Lower leg skin (tissue), 3 donors: ENCODE measurements around the gene RTCB.

ENCODE experiments used
- POLR2A ChIP-seq, 2 donors: fragments of 450-650 bp; IDR thresholded peaks; one replicate each; pipeline ENCODE4 v1.6.1; 2016 to 2017; ENCODE audit warnings: antibody characterized with exemption in 2 of 2, mild to moderate bottlenecking in 1 of 2, moderate library complexity in 1 of 2
- TF ChIP-seq, protein P1 (sequence below), 3 donors: fragments of 450-650 bp; IDR thresholded peaks; one replicate each; pipeline ENCODE4 v1.5.1; 2016; ENCODE audit warnings: antibody characterized with exemption in 3 of 3, mild to moderate bottlenecking in 3 of 3, moderate library complexity in 2 of 3

GRCh38 chr22:32414191-32414590 is 2.1 kb upstream of the RTCB start:
- TF ChIP-seq, protein P1, sequence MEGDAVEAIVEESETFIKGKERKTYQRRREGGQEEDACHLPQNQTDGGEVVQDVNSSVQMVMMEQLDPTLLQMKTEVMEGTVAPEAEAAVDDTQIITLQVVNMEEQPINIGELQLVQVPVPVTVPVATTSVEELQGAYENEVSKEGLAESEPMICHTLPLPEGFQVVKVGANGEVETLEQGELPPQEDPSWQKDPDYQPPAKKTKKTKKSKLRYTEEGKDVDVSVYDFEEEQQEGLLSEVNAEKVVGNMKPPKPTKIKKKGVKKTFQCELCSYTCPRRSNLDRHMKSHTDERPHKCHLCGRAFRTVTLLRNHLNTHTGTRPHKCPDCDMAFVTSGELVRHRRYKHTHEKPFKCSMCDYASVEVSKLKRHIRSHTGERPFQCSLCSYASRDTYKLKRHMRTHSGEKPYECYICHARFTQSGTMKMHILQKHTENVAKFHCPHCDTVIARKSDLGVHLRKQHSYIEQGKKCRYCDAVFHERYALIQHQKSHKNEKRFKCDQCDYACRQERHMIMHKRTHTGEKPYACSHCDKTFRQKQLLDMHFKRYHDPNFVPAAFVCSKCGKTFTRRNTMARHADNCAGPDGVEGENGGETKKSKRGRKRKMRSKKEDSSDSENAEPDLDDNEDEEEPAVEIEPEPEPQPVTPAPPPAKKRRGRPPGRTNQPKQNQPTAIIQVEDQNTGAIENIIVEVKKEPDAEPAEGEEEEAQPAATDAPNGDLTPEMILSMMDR (IDR thresholded peaks at IDR 0.05): no peak
- TF ChIP-seq POLR2A (IDR thresholded peaks at IDR 0.05): no peak
